Measurements from ENCODE around the gene NMRK2. TPM values are rescaled to one million over a fixed set of nuclear protein-coding genes. Genes with fewer than 3 reads are reported as not detected.

Gene NMRK2
- total RNA-seq (not detected in 2 replicates), polyA plus RNA-seq (not detected in 2 replicates), polyA minus RNA-seq (not detected in 2 replicates)
- 3.9 TPM for total RNA-seq (2013)

GRCh38 chr19:3932931-3933810 lies at the start of gene NMRK2:
Gene NMRK2, plus strand, starts transcription at chr19:3933069. Its CDS starts 603 bp downstream, at chr19:3933672.
- TF ChIP-seq EZH2 (IDR thresholded peaks at IDR 0.05; ENCODE audit: borderline replicate concordance, insufficient read depth, low read depth, low read length, poor library complexity, severe bottlenecking) (no peak), CTCF (IDR thresholded peaks at IDR 0.05) (no peak)
- Mint-ChIP-seq H3K27ac (no peak within 1 kb of the TSS), H3K4me1 (no peaks in the 10 kb centered on the region), H3K4me3 (no peak within 1 kb of the TSS), H3K27me3 (peaks cover 8% of the 10 kb centered on the region), H3K9me3 (ENCODE audit: insufficient read depth) (no peaks in the 10 kb centered on the region)
- no peak for DNase-seq
- Histone ChIP-seq H3K36me3 (replicated peaks in 1 of 2; ENCODE audit: control extremely low read depth in 1 of 2, control insufficient read depth in 1 of 2, extremely low read depth in 1 of 2, insufficient read depth in 2 of 2, low read length in 1 of 2) (no peaks in the 10 kb centered on the region), H3K9ac (ENCODE audit: low read length) (no peak within 1 kb of the TSS), H3K4me2 (replicated peaks; ENCODE audit: low read depth, low read length, poor library complexity, severe bottlenecking) (no peak within 1 kb of the TSS), H3K4me3 (ENCODE audit: control extremely low read depth in 1 of 5, extremely low read depth in 1 of 5, insufficient read depth in 1 of 5, low read depth in 2 of 5, low read length in 4 of 5) (no peak within 1 kb of the TSS), H3K27ac (ENCODE audit: low read length in 2 of 2) (no peak within 1 kb of the TSS), H3K9me3 (ENCODE audit: control extremely low read depth in 1 of 3, control insufficient read depth in 2 of 3, insufficient read depth in 1 of 3, low read length in 2 of 3) (no peaks in the 10 kb centered on the region), H3K79me2 (ENCODE audit: control insufficient read depth, insufficient read depth, low read length) (no peaks in the 10 kb centered on the region), H4K20me1 (ENCODE audit: control insufficient read depth, insufficient read depth, low read length, poor library complexity, severe bottlenecking) (no peaks in the 10 kb centered on the region), H2AFZ (ENCODE audit: insufficient read depth, low read depth, low read length, poor library complexity, severe bottlenecking) (no peak within 1 kb of the TSS), H3K4me1 (ENCODE audit: control insufficient read depth in 2 of 2, insufficient read depth in 2 of 2, low read length in 2 of 2) (no peaks in the 10 kb centered on the region), H3K27me3 (replicated peaks in 1 of 4; ENCODE audit: control extremely low read depth in 1 of 4, control insufficient read depth in 3 of 4, insufficient read depth in 4 of 4, low read length in 3 of 4) (peaks cover 0 to 13% (median 6%) of the 10 kb centered on the region in 4 experiments)
- intact Hi-C loops (cut with micrococcal nuclease): no loop called here
- ChIA-PET POLR2A (no interaction called here), CTCF (no interaction called here)
- ATAC-seq (ENCODE audit: low read depth): no peak
- WGBS (ENCODE audit: insufficient coverage): 7% methylated on average over 47 of the region's 51 CpGs

GRCh38 chr19:3890591-3890990 lies 42.3 kb upstream of the NMRK2 start:
- intact Hi-C loops (cut with micrococcal nuclease): no loop called here
- 88% methylated on average over 17 of the region's 17 CpGs for WGBS (ENCODE audit: insufficient coverage)
- H3K9ac ChIP-seq (ENCODE audit: low read length): no peak overlapping the region
- H3K27me3 ChIP-seq (replicated peaks in 1 of 4; ENCODE audit: control extremely low read depth in 1 of 4, control insufficient read depth in 3 of 4, insufficient read depth in 4 of 4, low read length in 3 of 4): no peaks in the 10 kb centered on the region
- DNase-seq: no peak
- H3K4me2 ChIP-seq (replicated peaks; ENCODE audit: low read depth, low read length, poor library complexity, severe bottlenecking): no peak overlapping the region
- POLR2A ChIA-PET: no interaction called here
- no peak overlapping the region for H3K4me3 ChIP-seq (ENCODE audit: control extremely low read depth in 1 of 5, extremely low read depth in 1 of 5, insufficient read depth in 1 of 5, low read depth in 2 of 5, low read length in 4 of 5)
- H3K27ac ChIP-seq (ENCODE audit: low read length in 2 of 2): no peak overlapping the region
- H3K79me2 ChIP-seq (ENCODE audit: control insufficient read depth, insufficient read depth, low read length): no peaks in the 10 kb centered on the region
- Mint-ChIP-seq H3K27me3 (peaks cover 3% of the 10 kb centered on the region), H3K4me1 (no peaks in the 10 kb centered on the region), H3K9me3 (ENCODE audit: insufficient read depth) (no peaks in the 10 kb centered on the region), H3K4me3 (no peak overlapping the region), H3K27ac (no peak overlapping the region)
- no peak for ATAC-seq (ENCODE audit: low read depth)
- CTCF ChIA-PET: no interaction called here
- no peaks in the 10 kb centered on the region for H4K20me1 ChIP-seq (ENCODE audit: control insufficient read depth, insufficient read depth, low read length, poor library complexity, severe bottlenecking)
- H3K36me3 ChIP-seq (replicated peaks in 1 of 2; ENCODE audit: control extremely low read depth in 1 of 2, control insufficient read depth in 1 of 2, extremely low read depth in 1 of 2, insufficient read depth in 2 of 2, low read length in 1 of 2): no peaks in the 10 kb centered on the region
- H2AFZ ChIP-seq (ENCODE audit: insufficient read depth, low read depth, low read length, poor library complexity, severe bottlenecking): no peak overlapping the region
- no peaks in the 10 kb centered on the region for H3K4me1 ChIP-seq (ENCODE audit: control insufficient read depth in 2 of 2, insufficient read depth in 2 of 2, low read length in 2 of 2)
- no peak for TF ChIP-seq EZH2 (IDR thresholded peaks at IDR 0.05; ENCODE audit: borderline replicate concordance, insufficient read depth, low read depth, low read length, poor library complexity, severe bottlenecking)
- TF ChIP-seq CTCF (IDR thresholded peaks at IDR 0.05): no peak
- H3K9me3 ChIP-seq (ENCODE audit: control extremely low read depth in 1 of 3, control insufficient read depth in 2 of 3, insufficient read depth in 1 of 3, low read length in 2 of 3): peaks cover 0 to 2% (median 0%) of the 10 kb centered on the region in 3 donors
